WTC11 (cell line): ENCODE measurements around the gene APOBEC4. TPM values are rescaled to one million over a fixed set of nuclear protein-coding genes. Genes with fewer than 3 reads are reported as not detected.

Source experiments
- ATAC-seq: fragments of 200-7000 bp; cut with Tn5 transposase; 2 replicates; pipeline ENCODE4 v1.10.0; 2021; ENCODE audit warnings: mild to moderate bottlenecking, moderate library complexity
- CTCF ChIA-PET: fragments of 300-600 bp; sonication (Branson Sonifier 250); formaldehyde crosslinking; loops from one replicate; lab custom pipeline; 2021; ENCODE audit warnings: antibody characterized with exemption; lab: Charles Lee
- POLR2A ChIA-PET: fragments of 350-600 bp; sonication (Branson Sonifier 250); formaldehyde crosslinking; loops from one replicate; lab custom pipeline; 2021; ENCODE audit warnings: antibody characterized with exemption; lab: Charles Lee
- DNase-seq: peaks from one replicate; pipeline ENCODE4 v3.0.0; 2021; ENCODE audit warnings: low spot score
- H3K27ac Mint-ChIP-seq: 2 replicates; pipeline ENCODE4 v1.8.0; 2021; ENCODE audit warnings: mixed read lengths
- H3K27me3 Mint-ChIP-seq: 2 replicates; pipeline ENCODE4 v1.8.0; 2021; ENCODE audit warnings: low read depth, mild to moderate bottlenecking, moderate library complexity, mixed read lengths
- H3K36me3 Mint-ChIP-seq: 2 replicates; pipeline ENCODE4 v1.8.0; 2021; ENCODE audit warnings: mixed read lengths
- H3K4me1 Mint-ChIP-seq: 2 replicates; pipeline ENCODE4 v1.8.0; 2022; ENCODE audit warnings: mixed read lengths
- H3K4me3 Mint-ChIP-seq: 2 replicates; pipeline ENCODE4 v1.8.0; 2021; ENCODE audit warnings: mild to moderate bottlenecking, moderate library complexity, mixed read lengths
- H3K9me3 Mint-ChIP-seq: 2 replicates; pipeline ENCODE4 v1.8.0; 2021; ENCODE audit warnings: mixed read lengths
- ATF6 ChIP-seq: sonication (generic); formaldehyde crosslinking; IDR thresholded peaks from 2 replicates; pipeline ENCODE4 v1.8.1; 2023; ENCODE audit warnings: mild to moderate bottlenecking, missing genetic modification reagents
- E2F5 ChIP-seq: sonication (generic); formaldehyde crosslinking; IDR thresholded peaks from 2 replicates; pipeline ENCODE4 v1.8.1; 2022; ENCODE audit warnings: mild to moderate bottlenecking, moderate library complexity, missing genetic modification reagents
- EMX1 ChIP-seq: fragments of 250-450 bp; sonication (Bioruptor Pico); IDR thresholded peaks from 2 replicates; pipeline ENCODE4 v1.8.0; 2021; ENCODE audit warnings: mild to moderate bottlenecking
- ETV6 ChIP-seq: sonication (generic); formaldehyde crosslinking; IDR thresholded peaks from 2 replicates; pipeline ENCODE4 v1.8.1; 2022; ENCODE audit warnings: mild to moderate bottlenecking, missing genetic modification reagents
- IRF2 ChIP-seq: sonication (generic); formaldehyde crosslinking; IDR thresholded peaks from 2 replicates; pipeline ENCODE4 v1.8.0; 2022; ENCODE audit warnings: low read depth, missing genetic modification reagents, borderline replicate concordance
- JAZF1 ChIP-seq: fragments of 250-450 bp; sonication (Bioruptor Pico); IDR thresholded peaks from 2 replicates; pipeline ENCODE4 v1.9.0; 2021; ENCODE audit warnings: moderate library complexity, mild to moderate bottlenecking, inconsistent platforms
- NFE2L1 ChIP-seq: sonication (generic); formaldehyde crosslinking; IDR thresholded peaks from 2 replicates; pipeline ENCODE4 v1.8.1; 2023; ENCODE audit warnings: missing genetic modification reagents
- NR2C2 ChIP-seq: sonication (generic); formaldehyde crosslinking; IDR thresholded peaks from 2 replicates; pipeline ENCODE4 v1.8.0; 2022; ENCODE audit warnings: mild to moderate bottlenecking, missing genetic modification reagents
- OVOL2 ChIP-seq: fragments of 250-450 bp; sonication (Bioruptor Pico); IDR thresholded peaks from 2 replicates; pipeline ENCODE4 v1.9.0; 2021; ENCODE audit warnings: mild to moderate bottlenecking, borderline replicate concordance
- PRDM15 ChIP-seq: sonication (generic); formaldehyde crosslinking; IDR thresholded peaks from 2 replicates; pipeline ENCODE4 v1.8.0; 2022; ENCODE audit warnings: missing genetic modification reagents
- RELA ChIP-seq: sonication (generic); formaldehyde crosslinking; IDR thresholded peaks from 2 replicates; pipeline ENCODE4 v1.8.1; 2022; ENCODE audit warnings: missing genetic modification reagents, mild to moderate bottlenecking, borderline replicate concordance
- SMAD3 ChIP-seq: sonication (generic); formaldehyde crosslinking; IDR thresholded peaks from 2 replicates; pipeline ENCODE4 v1.8.0; 2022; ENCODE audit warnings: missing genetic modification reagents, mild to moderate bottlenecking, borderline replicate concordance
- SMAD4 ChIP-seq: sonication (generic); formaldehyde crosslinking; IDR thresholded peaks from 2 replicates; pipeline ENCODE4 v1.8.0; 2022; ENCODE audit warnings: mild to moderate bottlenecking, missing genetic modification reagents
- USF2 ChIP-seq: sonication (generic); formaldehyde crosslinking; IDR thresholded peaks from 2 replicates; pipeline ENCODE4 v1.8.1; 2023; ENCODE audit warnings: mild to moderate bottlenecking, missing genetic modification reagents, moderate library complexity
- ZNF263 ChIP-seq: sonication (generic); formaldehyde crosslinking; IDR thresholded peaks from 2 replicates; pipeline ENCODE4 v1.8.1; 2022; ENCODE audit warnings: low read depth, mild to moderate bottlenecking, moderate library complexity, missing genetic modification reagents
- ZNF317 ChIP-seq: sonication (generic); formaldehyde crosslinking; IDR thresholded peaks from 2 replicates; pipeline ENCODE4 v1.8.1; 2023; ENCODE audit warnings: low read depth, mild to moderate bottlenecking, moderate library complexity, missing genetic modification reagents, borderline replicate concordance
- ZNF396 ChIP-seq: fragments of 250-450 bp; sonication (Bioruptor Pico); IDR thresholded peaks from 2 replicates; pipeline ENCODE4 v1.8.0; 2021; ENCODE audit warnings: mild to moderate bottlenecking, moderate library complexity, borderline replicate concordance
- ZNF532 ChIP-seq: fragments of 250-450 bp; sonication (Bioruptor Pico); IDR thresholded peaks from 2 replicates; pipeline ENCODE4 v1.9.0; 2021; ENCODE audit warnings: mild to moderate bottlenecking, borderline replicate concordance
- total RNA-seq: library from RNA; stranded (reverse); gene quantifications from 3 replicates; pipeline ENCODE4 v1.2.3, GENCODE V29; 2021

Gene APOBEC4
- total RNA-seq, 1 experiment from 2014 or later: not detected

- Mint-ChIP-seq H3K4me3 (no peak overlapping the region), H3K4me1 (no peaks in the 10 kb centered on the region), H3K27ac (no peak overlapping the region), H3K9me3 (peaks cover 11% of the 10 kb centered on the region), H3K27me3 (no peaks in the 10 kb centered on the region), H3K36me3 (no peaks in the 10 kb centered on the region)
- TF ChIP-seq NR2C2 (no peak), EMX1 (CRISPR knock-in tag) (no peak), USF2 (CRISPR knock-in tag) (no peak), ATF6 (no peak), SMAD4 (CRISPR knock-in tag) (no peak)
- ATAC-seq (no peak), DNase-seq (no peak)
- POLR2A ChIA-PET: no interaction called here
- CTCF ChIA-PET: no interaction called here
These were observed 25.7 kb upstream of the APOBEC4 start for GRCh38 chr1:183678819-183679218.

GRCh38 chr1:183676586-183677189 lies 23.6 kb upstream of the APOBEC4 start:
- ChIA-PET CTCF (interaction anchor here (0.8 kb wide), 1 partner anchor 8 kb away, joined by 3 read pairs; no protein-coding TSS in a partner anchor), POLR2A (no interaction called here)
- no peaks in the 10 kb centered on the region for H3K27me3 Mint-ChIP-seq
- ATAC-seq: no peak
- no peak overlapping the region for H3K4me3 Mint-ChIP-seq
- no peaks in the 10 kb centered on the region for H3K36me3 Mint-ChIP-seq
- H3K27ac Mint-ChIP-seq: no peak overlapping the region
- TF ChIP-seq RELA (no peak), SMAD4 (CRISPR knock-in tag) (no peak)
- TF ChIP-seq, all 79 proteins: peak for 0
- DNase-seq: no peak
- Mint-ChIP-seq H3K4me1 (no peaks in the 10 kb centered on the region), H3K9me3 (peaks cover 11% of the 10 kb centered on the region)

GRCh38 chr1:183675883-183676585 lies 22.9 kb upstream of the APOBEC4 start:
- TF ChIP-seq OVOL2 (CRISPR knock-in tag): no peak
- no peak for TF ChIP-seq ZNF263 (CRISPR knock-in tag)
- TF ChIP-seq ZNF317: no peak
- no peak for TF ChIP-seq ZNF532
- TF ChIP-seq ZNF396: no peak
- TF ChIP-seq ETV6 (CRISPR knock-in tag): no peak
- no peak for TF ChIP-seq EMX1 (CRISPR knock-in tag)
- no peak for TF ChIP-seq E2F5 (CRISPR knock-in tag)
- no peak for TF ChIP-seq JAZF1
- no peak for TF ChIP-seq PRDM15 (CRISPR knock-in tag)
- no peak for TF ChIP-seq SMAD3 (CRISPR knock-in tag)
- no peak for TF ChIP-seq NFE2L1 (CRISPR knock-in tag)
- TF ChIP-seq IRF2 (CRISPR knock-in tag): no peak
- no peaks in the 10 kb centered on the region for H3K4me1 Mint-ChIP-seq
- no peaks in the 10 kb centered on the region for H3K27me3 Mint-ChIP-seq
- POLR2A ChIA-PET: no interaction called here
- no peak overlapping the region for H3K4me3 Mint-ChIP-seq
- no peaks in the 10 kb centered on the region for H3K36me3 Mint-ChIP-seq
- H3K9me3 Mint-ChIP-seq: peaks cover 11% of the 10 kb centered on the region
- CTCF ChIA-PET: no interaction called here
- ATAC-seq (no peak), DNase-seq (no peak)
- no peak overlapping the region for H3K27ac Mint-ChIP-seq
